ENCODE results near the gene FGFR4.
A peak's percentile ranks its signal among the peaks of the same experiment; 100 is the strongest.
"Not testable (repeated sequence)": the region's sequence is repeated elsewhere in the genome, so short reads cannot be mapped to it uniquely, and the experiment has no call there.

The FGFR4 gene

GRCh38 chr5:177086654-177087397, at the start of gene FGFR4:
Gene FGFR4, plus strand, starts transcription at chr5:177086915. Its CDS starts 2,688 bp downstream, at chr5:177089603.
- no peaks in the 10 kb centered on the region for H3K27me3 ChIP-seq (ENCODE audit: control insufficient read depth, insufficient read depth, low read length)
- peak within 1 kb of the TSS; percentile 83 for H3K27ac ChIP-seq (ENCODE audit: low read depth, low read length)
- H3K4me1 ChIP-seq (ENCODE audit: control insufficient read depth, insufficient read depth, low read length) = peaks cover 9% of the 10 kb centered on the region
- peak within 1 kb of the TSS; percentile 76 for H3K4me3 ChIP-seq (ENCODE audit: low read depth, low read length)
- H3K36me3 ChIP-seq (ENCODE audit: control insufficient read depth, insufficient read depth, low read length) = peaks cover 27% of the 10 kb centered on the region
- H3K9me3 ChIP-seq (ENCODE audit: control insufficient read depth, insufficient read depth, low read length) = no peaks in the 10 kb centered on the region
- peak within 1 kb of the TSS; percentile 55 for H3K9ac ChIP-seq (ENCODE audit: low read depth, low read length)

- Histone ChIP-seq H3K4me1 (ENCODE audit: control insufficient read depth, insufficient read depth, low read length) (peaks cover 11% of the 10 kb centered on the region), H3K4me3 (ENCODE audit: low read depth, low read length) (no peak overlapping the region), H3K27ac (ENCODE audit: low read depth, low read length) (peak overlapping the region; percentile 59), H3K36me3 (ENCODE audit: control insufficient read depth, insufficient read depth, low read length) (peaks cover 15% of the 10 kb centered on the region), H3K9ac (ENCODE audit: low read depth, low read length) (no peak overlapping the region), H3K9me3 (ENCODE audit: control insufficient read depth, insufficient read depth, low read length) (no peaks in the 10 kb centered on the region), H3K27me3 (ENCODE audit: control insufficient read depth, insufficient read depth, low read length) (no peaks in the 10 kb centered on the region)
Observed at GRCh38 chr5:177036921-177037320, 49.8 kb upstream of the FGFR4 start.

DNA sequence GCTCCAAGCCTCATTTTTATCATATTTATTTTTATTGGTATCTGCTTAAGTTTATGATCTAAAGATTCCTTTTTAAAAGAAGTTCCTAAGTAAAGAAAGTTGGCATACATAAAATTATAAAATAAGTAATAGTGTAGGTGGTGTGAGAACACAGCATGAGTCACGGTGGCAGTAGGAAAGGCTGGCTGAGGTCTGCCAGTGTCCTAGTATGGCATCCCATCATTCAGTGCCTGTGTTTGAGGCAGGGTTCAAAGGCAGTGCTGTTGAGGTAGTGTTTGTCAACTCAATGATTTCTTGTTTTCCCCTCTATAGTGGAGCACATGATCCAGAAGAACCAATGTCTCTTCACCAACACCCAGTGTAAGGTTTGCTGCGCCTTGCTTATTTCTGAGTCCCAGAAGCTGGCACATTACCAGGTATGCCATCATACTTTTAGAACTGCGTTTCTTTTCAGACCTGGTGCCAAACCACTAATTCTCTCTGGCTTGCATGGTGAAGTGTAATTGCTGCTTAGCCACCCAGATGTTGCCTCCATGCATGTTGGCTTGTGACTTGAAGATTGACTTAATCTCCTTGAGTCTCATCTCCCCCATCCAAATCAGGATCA, 45.8 kb upstream of the FGFR4 start:
- no peaks in the 10 kb centered on the region for H3K27me3 ChIP-seq (ENCODE audit: control insufficient read depth, insufficient read depth, low read length)
- no peak overlapping the region for H3K27ac ChIP-seq (ENCODE audit: low read depth, low read length)
- no peak overlapping the region for H3K4me3 ChIP-seq (ENCODE audit: low read depth, low read length)
- no peaks in the 10 kb centered on the region for H3K9me3 ChIP-seq (ENCODE audit: control insufficient read depth, insufficient read depth, low read length)
- peaks cover 9% of the 10 kb centered on the region for H3K4me1 ChIP-seq (ENCODE audit: control insufficient read depth, insufficient read depth, low read length)
- H3K9ac ChIP-seq (ENCODE audit: low read depth, low read length) = no peak overlapping the region
- H3K36me3 ChIP-seq (ENCODE audit: control insufficient read depth, insufficient read depth, low read length) = peaks cover 48% of the 10 kb centered on the region

- no peak overlapping the region for H3K27ac ChIP-seq (ENCODE audit: low read depth, low read length)
- H3K9me3 ChIP-seq (ENCODE audit: control insufficient read depth, insufficient read depth, low read length) = no peaks in the 10 kb centered on the region
- no peak overlapping the region for H3K4me3 ChIP-seq (ENCODE audit: low read depth, low read length)
- no peaks in the 10 kb centered on the region for H3K27me3 ChIP-seq (ENCODE audit: control insufficient read depth, insufficient read depth, low read length)
- H3K36me3 ChIP-seq (ENCODE audit: control insufficient read depth, insufficient read depth, low read length) = peaks cover 57% of the 10 kb centered on the region
- H3K9ac ChIP-seq (ENCODE audit: low read depth, low read length) = no peak overlapping the region
- no peaks in the 10 kb centered on the region for H3K4me1 ChIP-seq (ENCODE audit: control insufficient read depth, insufficient read depth, low read length)
Observed at GRCh38 chr5:177041936-177042335, 44.8 kb upstream of the FGFR4 start.

DNA sequence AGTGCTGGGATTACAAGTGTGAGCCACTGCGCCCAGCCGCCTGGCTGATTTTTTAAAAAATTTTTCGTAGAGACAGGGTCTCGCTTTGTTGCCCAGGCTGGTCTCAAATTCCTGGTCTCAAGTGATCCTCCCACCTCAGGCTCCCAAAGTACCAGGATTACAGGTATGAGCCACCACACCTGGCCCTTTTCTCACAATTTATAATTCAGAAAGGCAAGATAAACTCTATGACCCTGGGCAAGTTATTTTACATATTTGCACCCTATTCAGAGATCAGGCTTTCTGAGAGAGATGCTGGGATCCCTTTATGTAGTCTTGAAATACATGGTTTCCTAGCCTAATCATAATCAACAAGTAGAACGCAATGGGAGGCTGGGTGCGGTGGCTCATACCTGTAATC, 43.6 kb upstream of the FGFR4 start:
- H3K4me1 ChIP-seq (ENCODE audit: control insufficient read depth, insufficient read depth, low read length) = no peaks in the 10 kb centered on the region
- no peak overlapping the region for H3K27ac ChIP-seq (ENCODE audit: low read depth, low read length)
- no peak overlapping the region for H3K9ac ChIP-seq (ENCODE audit: low read depth, low read length)
- H3K36me3 ChIP-seq (ENCODE audit: control insufficient read depth, insufficient read depth, low read length) = peaks cover 67% of the 10 kb centered on the region
- H3K27me3 ChIP-seq (ENCODE audit: control insufficient read depth, insufficient read depth, low read length) = no peaks in the 10 kb centered on the region
- no peak overlapping the region for H3K4me3 ChIP-seq (ENCODE audit: low read depth, low read length)
- H3K9me3 ChIP-seq (ENCODE audit: control insufficient read depth, insufficient read depth, low read length) = no peaks in the 10 kb centered on the region

DNA sequence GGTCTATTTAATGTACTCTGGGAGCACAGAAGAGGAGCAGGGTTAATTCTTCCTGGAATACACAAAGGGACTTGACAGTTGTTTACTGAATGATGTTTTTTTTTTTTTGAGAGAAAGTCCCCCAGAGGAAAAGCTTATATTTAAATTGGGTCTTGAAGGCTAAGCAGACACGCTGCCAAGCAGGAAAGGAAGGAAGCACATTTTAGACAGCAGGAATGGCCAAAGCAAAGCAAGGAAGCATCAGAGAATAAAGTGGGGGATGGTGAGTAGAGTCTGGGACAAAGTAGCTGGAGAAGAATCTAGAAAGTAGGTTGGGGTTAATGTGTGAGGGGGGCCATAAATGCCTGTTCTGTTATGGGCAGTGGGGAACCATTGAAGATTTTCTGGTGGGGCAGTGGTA, 42.8 kb upstream of the FGFR4 start:
- Histone ChIP-seq H3K9ac (ENCODE audit: low read depth, low read length) (no peak overlapping the region), H3K4me1 (ENCODE audit: control insufficient read depth, insufficient read depth, low read length) (no peaks in the 10 kb centered on the region), H3K36me3 (ENCODE audit: control insufficient read depth, insufficient read depth, low read length) (peaks cover 73% of the 10 kb centered on the region), H3K9me3 (ENCODE audit: control insufficient read depth, insufficient read depth, low read length) (no peaks in the 10 kb centered on the region), H3K4me3 (ENCODE audit: low read depth, low read length) (no peak overlapping the region), H3K27ac (ENCODE audit: low read depth, low read length) (no peak overlapping the region), H3K27me3 (ENCODE audit: control insufficient read depth, insufficient read depth, low read length) (no peaks in the 10 kb centered on the region)

DNA sequence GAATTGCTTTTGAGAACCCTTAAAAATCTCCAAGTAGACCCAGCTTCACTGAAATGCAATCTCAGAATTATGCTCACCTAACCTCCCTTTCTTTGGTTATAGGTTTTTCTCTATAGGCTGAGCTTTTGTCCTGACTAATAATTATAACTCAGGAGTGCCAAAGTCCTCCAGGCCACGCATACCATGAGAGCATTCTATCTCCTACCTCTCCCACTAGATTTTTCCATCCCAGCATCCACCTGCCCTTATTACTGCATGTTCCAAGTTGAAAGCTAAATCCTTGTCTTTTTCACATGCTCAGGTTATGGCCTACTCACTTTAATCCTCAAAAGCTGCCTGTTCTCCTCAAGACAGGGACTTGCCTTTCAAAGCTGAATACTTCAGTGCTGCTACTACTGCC, 42.1 kb upstream of the FGFR4 start:
- H3K4me1 ChIP-seq (ENCODE audit: control insufficient read depth, insufficient read depth, low read length) = no peaks in the 10 kb centered on the region
- no peaks in the 10 kb centered on the region for H3K9me3 ChIP-seq (ENCODE audit: control insufficient read depth, insufficient read depth, low read length)
- H3K9ac ChIP-seq (ENCODE audit: low read depth, low read length) = no peak overlapping the region
- H3K4me3 ChIP-seq (ENCODE audit: low read depth, low read length) = no peak overlapping the region
- no peak overlapping the region for H3K27ac ChIP-seq (ENCODE audit: low read depth, low read length)
- H3K27me3 ChIP-seq (ENCODE audit: control insufficient read depth, insufficient read depth, low read length) = no peaks in the 10 kb centered on the region
- H3K36me3 ChIP-seq (ENCODE audit: control insufficient read depth, insufficient read depth, low read length) = peaks cover 80% of the 10 kb centered on the region

DNA sequence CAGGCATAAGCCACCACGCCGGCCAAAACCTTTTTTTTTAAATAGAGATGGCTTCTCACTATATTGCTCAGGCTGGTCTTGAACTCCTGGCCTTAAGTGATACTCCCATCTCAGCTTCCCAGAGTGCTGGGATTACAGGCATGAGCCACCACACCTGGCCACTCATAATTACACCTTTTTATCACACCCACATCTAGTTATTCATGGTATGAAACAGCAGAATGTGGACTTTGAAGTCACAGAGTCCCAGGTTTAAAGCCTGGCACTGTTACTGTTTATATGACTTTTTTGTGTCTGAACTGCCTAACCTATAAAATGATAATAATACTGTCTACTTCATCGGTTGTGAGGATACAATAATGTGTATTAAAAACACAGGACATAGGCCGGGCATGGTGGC, 41.1 kb upstream of the FGFR4 start:
- H3K9ac ChIP-seq (ENCODE audit: low read depth, low read length) = no peak overlapping the region
- no peak overlapping the region for H3K4me3 ChIP-seq (ENCODE audit: low read depth, low read length)
- H3K36me3 ChIP-seq (ENCODE audit: control insufficient read depth, insufficient read depth, low read length) = peaks cover 82% of the 10 kb centered on the region
- H3K4me1 ChIP-seq (ENCODE audit: control insufficient read depth, insufficient read depth, low read length) = no peaks in the 10 kb centered on the region
- H3K27ac ChIP-seq (ENCODE audit: low read depth, low read length) = no peak overlapping the region
- H3K27me3 ChIP-seq (ENCODE audit: control insufficient read depth, insufficient read depth, low read length) = no peaks in the 10 kb centered on the region
- no peaks in the 10 kb centered on the region for H3K9me3 ChIP-seq (ENCODE audit: control insufficient read depth, insufficient read depth, low read length)

- not testable (repeated sequence) for H3K27ac ChIP-seq (ENCODE audit: low read depth, low read length); H3K9ac ChIP-seq (ENCODE audit: low read depth, low read length); H3K4me3 ChIP-seq (ENCODE audit: low read depth, low read length)
Observed at GRCh38 chr5:177048531-177048930, 38.2 kb upstream of the FGFR4 start.

GRCh38 chr5:177049285-177049684, 37.4 kb upstream of the FGFR4 start:
- Histone ChIP-seq H3K36me3 (ENCODE audit: control insufficient read depth, insufficient read depth, low read length) (peaks cover 70% of the 10 kb centered on the region), H3K9ac (ENCODE audit: low read depth, low read length) (no peak overlapping the region), H3K9me3 (ENCODE audit: control insufficient read depth, insufficient read depth, low read length) (no peaks in the 10 kb centered on the region), H3K4me3 (ENCODE audit: low read depth, low read length) (no peak overlapping the region), H3K4me1 (ENCODE audit: control insufficient read depth, insufficient read depth, low read length) (no peaks in the 10 kb centered on the region), H3K27ac (ENCODE audit: low read depth, low read length) (no peak overlapping the region), H3K27me3 (ENCODE audit: control insufficient read depth, insufficient read depth, low read length) (no peaks in the 10 kb centered on the region)

More at GRCh38 chr5:177048531-177048930, 38.2 kb upstream of the FGFR4 start:
- H3K4me1 ChIP-seq (ENCODE audit: control insufficient read depth, insufficient read depth, low read length); H3K9me3 ChIP-seq (ENCODE audit: control insufficient read depth, insufficient read depth, low read length); H3K27me3 ChIP-seq (ENCODE audit: control insufficient read depth, insufficient read depth, low read length): not testable (repeated sequence)
- peaks cover 74% of the 10 kb centered on the region for H3K36me3 ChIP-seq (ENCODE audit: control insufficient read depth, insufficient read depth, low read length)

- Histone ChIP-seq H3K9me3 (ENCODE audit: control insufficient read depth, insufficient read depth, low read length) (no peaks in the 10 kb centered on the region), H3K27me3 (ENCODE audit: control insufficient read depth, insufficient read depth, low read length) (no peaks in the 10 kb centered on the region), H3K9ac (ENCODE audit: low read depth, low read length) (no peak overlapping the region), H3K27ac (ENCODE audit: low read depth, low read length) (no peak overlapping the region), H3K4me1 (ENCODE audit: control insufficient read depth, insufficient read depth, low read length) (no peaks in the 10 kb centered on the region), H3K4me3 (ENCODE audit: low read depth, low read length) (no peak overlapping the region), H3K36me3 (ENCODE audit: control insufficient read depth, insufficient read depth, low read length) (peaks cover 30% of the 10 kb centered on the region)
Observed at GRCh38 chr5:177064500-177065277, 22.0 kb upstream of the FGFR4 start.

Data from HUES48 (cell line).